Neural cell (in vitro differentiated cells): ENCODE data around the gene ZNF322.

Source experiments
- CTCF ChIP-seq: fragments of 450-650 bp; IDR thresholded peaks from 2 replicates; pipeline ENCODE4 v1.5.1; 2014; ENCODE audit warnings: antibody characterized with exemption, mild to moderate bottlenecking, moderate library complexity; ENCODE audit not compliant: poor library complexity, severe bottlenecking
- EP300 ChIP-seq: fragments of 450-650 bp; conservative IDR thresholded peaks from 2 replicates; pipeline ENCODE4 v1.6.1; 2014; ENCODE audit warnings: antibody characterized with exemption, mild to moderate bottlenecking, moderate library complexity; ENCODE audit not compliant: poor library complexity, severe bottlenecking
- EZH2 ChIP-seq: fragments of 200-600, 300-800 bp; shearing (Covaris generic), sonication (generic); IDR thresholded peaks from 2 replicates; pipeline ENCODE4 v1.6.1; 2014; ENCODE audit warnings: antibody characterized with exemption, low read length, borderline replicate concordance, mild to moderate bottlenecking; ENCODE audit not compliant: insufficient read depth, poor library complexity, severe bottlenecking
- RAD21 ChIP-seq: fragments of 450-650 bp; conservative IDR thresholded peaks from 2 replicates; pipeline ENCODE4 v1.6.1; 2014; ENCODE audit warnings: antibody characterized with exemption, mild to moderate bottlenecking, moderate library complexity
- REST ChIP-seq: IDR thresholded peaks from 2 replicates; pipeline ENCODE4 v1.6.1; 2012; ENCODE audit warnings: borderline replicate concordance
- SMC3 ChIP-seq: fragments of 450-650 bp; conservative IDR thresholded peaks from 2 replicates; pipeline ENCODE4 v1.6.1; 2014; ENCODE audit warnings: antibody characterized with exemption, mild to moderate bottlenecking, moderate library complexity; ENCODE audit not compliant: poor library complexity
- TAF1 ChIP-seq: IDR thresholded peaks from 2 replicates; pipeline ENCODE4 v1.6.1; 2012; ENCODE audit warnings: low read depth

- no peak for TF ChIP-seq CTCF
- TF ChIP-seq EZH2: no peak
- TF ChIP-seq SMC3: no peak
- TF ChIP-seq EP300: no peak
- no peak for TF ChIP-seq RAD21
- TF ChIP-seq TAF1: no peak
- no peak for TF ChIP-seq REST
Measured at GRCh38 chr6:26623339-26623859, 36.1 kb downstream of the ZNF322 start.
